Right lobe of liver (tissue), 6 donors: Measurements from ENCODE around the gene CPOX. TPM values are rescaled to one million over a fixed set of nuclear protein-coding genes. Genes with fewer than 3 reads are reported as not detected.
A peak's percentile ranks its signal among the peaks of the same experiment; 100 is the strongest.

Source experiments
- ATAC-seq, 4 donors: fragments of 200-7000 bp; cut with Tn5 transposase; one replicate each; pipeline ENCODE4 v1.9.1; 2020; ENCODE audit warnings: mild to moderate bottlenecking in 4 of 4, moderate library complexity in 4 of 4
- DNase-seq, 3 donors: peaks; one replicate each; pipeline ENCODE4 v3.0.0-alpha.2; 2020
- H3K27ac ChIP-seq, 3 donors: fragments of 200-600 bp; one replicate each; pipeline ENCODE4 v1.8.0; 2022
- H3K27me3 ChIP-seq, 2 donors: fragments of 200-600 bp; one replicate each; pipeline ENCODE4 v1.8.0; 2022
- H3K36me3 ChIP-seq, 4 donors: fragments of 200-600 bp; sonication (generic) in 1 of 4; one replicate each; pipeline versions ENCODE4 v1.5.1 to v1.8.0; 2017 to 2022; ENCODE audit warnings: control low read depth in 1 of 4
- H3K4me1 ChIP-seq, 4 donors: fragments of 200-600 bp; sonication (generic) in 1 of 4; one replicate each; pipeline versions ENCODE4 v1.5.1 to v1.8.0; 2017 to 2022; ENCODE audit warnings: control low read depth in 1 of 4
- H3K4me3 ChIP-seq, 3 donors: fragments of 200-600 bp; one replicate each; pipeline ENCODE4 v1.8.0; 2022
- H3K9me3 ChIP-seq, 4 donors: fragments of 200-600 bp; sonication (generic) in 1 of 4; one replicate each; pipeline versions ENCODE4 v1.5.1 to v1.8.0; 2017 to 2022; ENCODE audit warnings: control low read depth in 1 of 4
- POLR2A ChIP-seq: fragments of 450-650 bp; IDR thresholded peaks from one replicate; pipeline ENCODE4 v1.6.1; 2017; ENCODE audit warnings: antibody characterized with exemption, mild to moderate bottlenecking
- WGBS: methylation state at CpG from one replicate; pipeline ENCODE4 v1.1.6; 2018; ENCODE audit warnings: low coverage, low lambda C conversion rate; ENCODE audit not compliant: insufficient coverage; ENCODE audit errors: missing lambda C conversion rate; 5-methylcytosine and 5-hydroxymethylcytosine counted together
- intact Hi-C, 2 donors: fragments of 100-400 bp; cut with DNase I; formaldehyde crosslinking; loops; one replicate each; pipeline versions ENCODE4 v1.11.2 to v1.14.1; 2022
- total RNA-seq, 6 experiments: library from RNA; depleted of rRNA in 2 of 6; stranded (reverse); fragments of >200 nt in 2 of 6; fragmentation: NEBNext Ultra II Directional in 3 of 6; extraction: Animal tissue kit (Norgen Biotek cat#: 25700) in 3 of 6; gene quantifications; one replicate each; pipeline versions ENCODE4 v1.1.0 to v1.2.4, GENCODE V29; 2016 to 2023
- TF ChIP-seq, protein P1 (sequence below), 4 donors: fragments of 200-600 bp in 3 of 4; fragments of 450-650 bp in 1 of 4; IDR thresholded peaks; one replicate each; pipeline versions ENCODE4 v1.5.1 to v1.8.0; 2016 to 2022; ENCODE audit warnings: antibody characterized with exemption in 4 of 4, mild to moderate bottlenecking in 2 of 4
- donor health status: DM: no; HTN: yes; CAD: no.
- donor health status: DM: no; HTN: no; CAD: no.
- donor health status: DM: no; HTN: no; CAD: no.
- donor health status: DM: no; HTN: yes; CAD: no.
- donor health status: DM: no; HTN: yes; CAD: no.

The CPOX gene
- total RNA-seq, 6 experiments from 2014 or later = 20.3 to 26.9 (median 22.6) TPM

DNA sequence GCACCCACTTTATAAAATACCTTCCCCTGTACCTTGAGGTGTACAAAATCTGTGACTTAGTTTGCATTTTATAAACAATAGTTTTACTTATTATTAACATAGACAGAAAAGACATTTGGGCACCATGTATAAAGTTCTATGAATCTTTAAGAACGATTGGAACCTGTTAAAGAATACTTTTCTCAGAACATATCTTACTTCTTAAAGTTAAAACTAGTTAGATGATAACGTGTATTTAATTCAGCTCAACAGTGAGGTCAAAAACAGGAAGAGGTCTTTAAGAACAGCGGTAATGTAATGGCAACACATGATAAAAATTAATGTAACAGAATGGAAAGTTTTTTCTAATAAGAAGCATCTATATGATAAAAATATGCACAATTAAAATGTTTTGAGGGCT, 25.0 kb downstream of the CPOX start:
- intact Hi-C loops = no loop called here
- ATAC-seq = no peak
- no peak for DNase-seq
- Histone ChIP-seq H3K4me3 (no peak overlapping the region), H3K27ac (no peak overlapping the region), H3K9me3 (no peaks in the 10 kb centered on the region), H3K27me3 (no peaks in the 10 kb centered on the region), H3K4me1 (no peaks in the 10 kb centered on the region), H3K36me3 (no peaks in the 10 kb centered on the region)
- 46% methylated on average over 3 of the region's 3 CpGs for WGBS
- no peak for TF ChIP-seq POLR2A
- TF ChIP-seq, protein P1, sequence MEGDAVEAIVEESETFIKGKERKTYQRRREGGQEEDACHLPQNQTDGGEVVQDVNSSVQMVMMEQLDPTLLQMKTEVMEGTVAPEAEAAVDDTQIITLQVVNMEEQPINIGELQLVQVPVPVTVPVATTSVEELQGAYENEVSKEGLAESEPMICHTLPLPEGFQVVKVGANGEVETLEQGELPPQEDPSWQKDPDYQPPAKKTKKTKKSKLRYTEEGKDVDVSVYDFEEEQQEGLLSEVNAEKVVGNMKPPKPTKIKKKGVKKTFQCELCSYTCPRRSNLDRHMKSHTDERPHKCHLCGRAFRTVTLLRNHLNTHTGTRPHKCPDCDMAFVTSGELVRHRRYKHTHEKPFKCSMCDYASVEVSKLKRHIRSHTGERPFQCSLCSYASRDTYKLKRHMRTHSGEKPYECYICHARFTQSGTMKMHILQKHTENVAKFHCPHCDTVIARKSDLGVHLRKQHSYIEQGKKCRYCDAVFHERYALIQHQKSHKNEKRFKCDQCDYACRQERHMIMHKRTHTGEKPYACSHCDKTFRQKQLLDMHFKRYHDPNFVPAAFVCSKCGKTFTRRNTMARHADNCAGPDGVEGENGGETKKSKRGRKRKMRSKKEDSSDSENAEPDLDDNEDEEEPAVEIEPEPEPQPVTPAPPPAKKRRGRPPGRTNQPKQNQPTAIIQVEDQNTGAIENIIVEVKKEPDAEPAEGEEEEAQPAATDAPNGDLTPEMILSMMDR (IDR thresholded peaks at IDR 0.05) = no peak

DNA sequence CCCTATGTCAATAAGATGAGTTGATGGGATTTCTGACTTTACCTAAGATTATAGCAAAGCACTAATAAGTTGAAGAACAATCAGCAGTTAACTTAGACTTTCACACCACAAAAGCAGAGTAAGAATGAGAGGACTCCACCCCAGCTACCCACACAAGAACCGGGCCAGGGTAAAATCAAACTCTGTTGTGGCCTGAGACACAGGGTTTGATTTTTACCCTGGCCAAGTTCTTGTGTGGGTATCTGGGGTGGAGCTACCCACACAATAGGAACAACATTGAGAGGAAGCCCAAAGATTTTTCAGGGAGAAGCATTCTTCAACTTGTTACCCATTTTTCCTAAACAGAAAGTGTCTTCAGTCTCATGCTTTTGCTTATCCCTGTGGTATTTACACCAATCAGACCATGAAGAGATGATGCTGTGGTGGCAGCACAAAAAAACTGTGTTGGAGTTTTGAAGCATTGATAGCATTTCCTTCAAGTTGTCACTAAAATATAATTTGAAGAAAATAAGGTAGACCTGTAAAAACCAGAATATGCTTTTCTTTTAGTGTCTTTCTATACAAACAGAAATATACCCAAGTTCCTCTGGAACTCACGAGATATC, 25.6 kb downstream of the CPOX start:
- WGBS = 66% methylated on average over 2 of the region's 2 CpGs
- ATAC-seq (no peak), DNase-seq (no peak)
- Histone ChIP-seq H3K9me3 (no peaks in the 10 kb centered on the region), H3K4me1 (no peaks in the 10 kb centered on the region), H3K36me3 (no peaks in the 10 kb centered on the region), H3K27me3 (no peaks in the 10 kb centered on the region), H3K27ac (no peak overlapping the region), H3K4me3 (no peak overlapping the region)
- intact Hi-C loops = no loop called here
- TF ChIP-seq, protein P1 (IDR thresholded peaks at IDR 0.05) = no peak
- TF ChIP-seq POLR2A = no peak

DNA sequence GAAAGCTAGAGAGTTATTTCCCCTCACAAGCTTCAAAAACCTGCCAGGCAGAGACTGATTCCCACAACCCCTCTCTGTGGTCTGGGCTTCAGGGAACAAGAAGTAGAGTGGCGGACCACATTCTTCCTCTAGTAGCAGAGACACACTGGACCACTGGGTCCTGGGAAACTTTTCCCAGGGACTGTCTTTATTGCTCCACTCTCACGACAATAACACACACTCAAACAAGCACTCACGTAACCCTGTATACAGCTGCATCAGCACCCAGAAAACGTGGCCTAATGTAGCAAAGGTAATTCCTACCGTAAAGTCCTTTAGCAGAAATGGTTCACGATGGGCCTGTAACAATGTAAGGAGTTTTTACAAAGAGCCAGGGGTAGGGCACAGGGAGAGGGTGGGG, 27.6 kb downstream of the CPOX start:
- no peaks in the 10 kb centered on the region for H3K27me3 ChIP-seq
- H3K36me3 ChIP-seq = no peaks in the 10 kb centered on the region
- H3K4me1 ChIP-seq = no peaks in the 10 kb centered on the region
- ATAC-seq = no peak
- no peak overlapping the region for H3K4me3 ChIP-seq
- 87% methylated on average over 6 of the region's 6 CpGs for WGBS
- intact Hi-C loops = no loop called here
- H3K9me3 ChIP-seq = no peaks in the 10 kb centered on the region
- DNase-seq = no peak
- no peak overlapping the region for H3K27ac ChIP-seq
- TF ChIP-seq, protein P1 (IDR thresholded peaks at IDR 0.05) = no peak
- no peak for TF ChIP-seq POLR2A

- no peak for TF ChIP-seq POLR2A
- Histone ChIP-seq H3K4me1 (no peaks in the 10 kb centered on the region), H3K27me3 (no peaks in the 10 kb centered on the region), H3K27ac (no peak overlapping the region), H3K36me3 (no peaks in the 10 kb centered on the region), H3K9me3 (no peaks in the 10 kb centered on the region), H3K4me3 (no peak overlapping the region)
- DNase-seq (no peak), ATAC-seq (no peak)
- intact Hi-C loops = no loop called here
- 78% methylated on average over 3 of the region's 3 CpGs for WGBS
Measured at GRCh38 chr3:98565237-98565643, 28.2 kb downstream of the CPOX start.

- no peak for TF ChIP-seq POLR2A
- TF ChIP-seq, protein P1 (IDR thresholded peaks at IDR 0.05) = no peak
- Histone ChIP-seq H3K36me3 (no peaks in the 10 kb centered on the region), H3K9me3 (no peaks in the 10 kb centered on the region), H3K4me1 (no peaks in the 10 kb centered on the region), H3K27me3 (no peaks in the 10 kb centered on the region), H3K4me3 (no peak overlapping the region), H3K27ac (no peak overlapping the region)
- DNase-seq (no peak), ATAC-seq (peak in 2 of 4 donors; percentile 19 to 26)
- intact Hi-C loops = no loop called here
- 59% methylated on average over 6 of the region's 7 CpGs for WGBS
Measured at GRCh38 chr3:98564282-98565005, 29.0 kb downstream of the CPOX start.
